Liver (tissue), 9 donors: ENCODE measurements around the gene ODC1. TPM values are rescaled to one million over a fixed set of nuclear protein-coding genes. Genes with fewer than 3 reads are reported as not detected.
A peak's percentile ranks its signal among the peaks of the same experiment; 100 is the strongest.
"Not testable (repeated sequence)": the region's sequence is repeated elsewhere in the genome, so short reads cannot be mapped to it uniquely, and the experiment has no call there.

Experiments used
- DNase-seq: peaks from one replicate; pipeline ENCODE4 v3.0.0-alpha.2; 2017; ENCODE audit warnings: low spot score
- H3K27ac ChIP-seq, 2 donors: one replicate each; pipeline ENCODE4 v1.7.0; 2013; ENCODE audit warnings: inconsistent platforms in 2 of 2, low read length in 2 of 2, control low read depth in 1 of 2, low read depth in 1 of 2, mild to moderate bottlenecking in 1 of 2
- H3K27me3 ChIP-seq, 4 donors: one replicate each; pipeline versions ENCODE4 v1.6.1 to v1.7.0; 2013; ENCODE audit warnings: low read length in 3 of 4, inconsistent platforms in 1 of 4, mild to moderate bottlenecking in 1 of 4, moderate library complexity in 1 of 4; ENCODE audit not compliant: control insufficient read depth in 4 of 4, insufficient read depth in 4 of 4
- H3K36me3 ChIP-seq, 4 donors: one replicate each; pipeline versions ENCODE4 v1.6.1 to v1.7.0; 2013; ENCODE audit warnings: low read length in 3 of 4, mild to moderate bottlenecking in 3 of 4, low read depth in 1 of 4, moderate library complexity in 1 of 4; ENCODE audit not compliant: control insufficient read depth in 4 of 4, insufficient read depth in 3 of 4
- H3K4me1 ChIP-seq, 4 donors: one replicate each; pipeline versions ENCODE4 v1.6.1 to v1.7.0; 2013; ENCODE audit warnings: low read length in 3 of 4, mild to moderate bottlenecking in 3 of 4, moderate library complexity in 1 of 4; ENCODE audit not compliant: control insufficient read depth in 4 of 4, insufficient read depth in 4 of 4
- H3K4me3 ChIP-seq, 3 donors: one replicate each; pipeline versions ENCODE4 v1.6.1 to v1.7.0; 2013; ENCODE audit warnings: low read length in 3 of 3, control low read depth in 1 of 3, low read depth in 1 of 3, mild to moderate bottlenecking in 1 of 3
- H3K9ac ChIP-seq, 2 donors: one replicate each; pipeline ENCODE4 v1.7.0; 2013; ENCODE audit warnings: low read length in 2 of 2, mild to moderate bottlenecking in 2 of 2, moderate library complexity in 2 of 2, control low read depth in 1 of 2, low read depth in 1 of 2
- H3K9me3 ChIP-seq, 4 donors: one replicate each; pipeline versions ENCODE4 v1.6.1 to v1.7.0; 2013; ENCODE audit warnings: low read length in 3 of 4; ENCODE audit not compliant: control insufficient read depth in 4 of 4
- FOXA2 ChIP-seq: IDR thresholded peaks from 2 replicates; pipeline ENCODE4 v1.6.1; 2016; ENCODE audit warnings: antibody characterized with exemption
- GABPA ChIP-seq, 2 donors: IDR thresholded peaks in 1 of 2; conservative IDR thresholded peaks in 1 of 2; 2 replicates each; pipeline ENCODE4 v1.6.1; 2016; ENCODE audit warnings: antibody characterized with exemption in 2 of 2, mild to moderate bottlenecking in 1 of 2, moderate library complexity in 1 of 2
- HNF4G ChIP-seq: IDR thresholded peaks from 2 replicates; pipeline ENCODE4 v1.6.1; 2016; ENCODE audit warnings: antibody characterized with exemption
- JUND ChIP-seq, 2 donors: IDR thresholded peaks; 2 replicates each; pipeline ENCODE4 v1.6.1; 2016; ENCODE audit warnings: antibody characterized with exemption in 2 of 2
- RAD21 ChIP-seq, 2 donors: IDR thresholded peaks; 2 replicates each; pipeline ENCODE4 v1.6.1; 2016; ENCODE audit warnings: antibody characterized with exemption in 2 of 2, mild to moderate bottlenecking in 2 of 2
- RXRA ChIP-seq, 2 donors: IDR thresholded peaks; 2 replicates each; pipeline ENCODE4 v1.6.1; 2017 to 2018; ENCODE audit warnings: antibody characterized with exemption in 2 of 2, mild to moderate bottlenecking in 1 of 2
- SP1 ChIP-seq: IDR thresholded peaks from 2 replicates; pipeline ENCODE4 v1.6.1; 2018; ENCODE audit warnings: antibody characterized with exemption, mild to moderate bottlenecking
- WGBS: extraction: QIAGEN DNeasy Blood & Tissue Kit; methylation state at CpG from one replicate; pipeline ENCODE4 v1.1.7; 2013; 5-methylcytosine and 5-hydroxymethylcytosine counted together
- polyA plus RNA-seq, 2 donors: library from polyadenylated mRNA; stranded (reverse) in 1 of 2; unstranded in 1 of 2; fragments of 200-250 nt in 1 of 2; fragments of >200 nt in 1 of 2; fragmentation: Nextera tagmentation in 1 of 2; extraction: Ambion mirVana in 1 of 2; gene quantifications; one replicate each; pipeline versions ENCODE4 v1.2.1 to v1.2.3, GENCODE V29; 2013 to 2015
- total RNA-seq, 2 donors: library from RNA; depleted of rRNA; stranded (reverse); fragments of >200 nt; gene quantifications; one replicate each; pipeline ENCODE4 v1.2.3, GENCODE V29; 2014
- TF ChIP-seq, protein P1 (sequence below): IDR thresholded peaks from 2 replicates; pipeline ENCODE4 v1.6.1; 2016; ENCODE audit warnings: antibody characterized with exemption, mild to moderate bottlenecking
- TF ChIP-seq, protein P2 (sequence below): IDR thresholded peaks from 2 replicates; pipeline ENCODE4 v1.6.1; 2016; ENCODE audit warnings: antibody characterized with exemption
- TF ChIP-seq, protein P3 (sequence below): IDR thresholded peaks from 2 replicates; pipeline ENCODE4 v1.6.1; 2016; ENCODE audit warnings: antibody characterized with exemption
- donor health status: healthy.
- donor health status: healthy.
- donor health status: healthy.
- donor health status: healthy.
- donor health status: healthy.

The ODC1 gene
- total and polyA plus RNA-seq, 4 donors: 8.3 to 75.8 (median 48.1) TPM

GRCh38 chr2:10488142-10488541, 40.0 kb upstream of the ODC1 start:
- not testable (repeated sequence) for H3K27ac ChIP-seq, H3K9ac ChIP-seq, DNase-seq, H3K9me3 ChIP-seq, H3K4me3 ChIP-seq, H3K4me1 ChIP-seq, H3K27me3 ChIP-seq, H3K36me3 ChIP-seq
- WGBS: 84% methylated on average over 8 of the region's 8 CpGs

- not testable (repeated sequence) for H3K36me3 ChIP-seq, H3K4me1 ChIP-seq, DNase-seq, H3K4me3 ChIP-seq, H3K27ac ChIP-seq, H3K9me3 ChIP-seq, H3K27me3 ChIP-seq, H3K9ac ChIP-seq
- 89% methylated on average over 5 of the region's 5 CpGs for WGBS
These were observed 39.6 kb upstream of the ODC1 start for GRCh38 chr2:10487741-10488104.

DNA sequence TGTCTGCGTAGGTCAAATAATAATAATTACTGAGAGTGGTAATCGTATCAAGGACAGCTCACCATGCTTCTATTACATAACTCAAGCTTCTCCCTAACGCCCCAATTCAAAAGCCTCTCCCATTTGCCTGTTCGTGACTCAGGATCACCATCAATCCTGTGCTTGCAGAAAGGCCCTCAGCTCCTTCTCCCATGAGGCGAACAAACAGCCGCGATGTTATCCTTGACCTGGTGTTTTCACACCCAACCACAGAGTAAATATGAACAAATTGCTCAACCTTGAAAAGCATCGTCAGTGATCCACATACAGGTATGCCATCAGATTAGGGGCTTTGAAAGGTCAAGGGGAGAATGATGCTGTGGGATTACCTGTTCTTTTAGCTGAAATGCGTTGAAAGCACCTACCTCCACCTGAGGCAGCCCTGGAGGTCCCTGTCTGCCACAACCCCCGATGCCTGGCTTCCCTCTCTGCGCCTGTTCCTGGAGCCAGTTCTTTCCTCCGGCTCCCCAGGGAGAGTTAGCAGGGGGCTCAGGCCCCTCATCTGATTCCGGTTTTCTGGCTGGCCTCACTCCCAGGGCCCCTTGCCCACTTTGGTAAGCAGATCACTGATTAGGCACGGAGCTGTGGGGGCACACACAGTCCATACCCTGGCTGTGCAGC, 39.1 kb upstream of the ODC1 start:
- peaks cover 0 to 4% (median 2%) of the 10 kb centered on the region in 4 donors for H3K4me1 ChIP-seq
- no peak overlapping the region for H3K27ac ChIP-seq
- no peaks in the 10 kb centered on the region for H3K36me3 ChIP-seq
- no peak overlapping the region for H3K4me3 ChIP-seq
- DNase-seq: peak; percentile 32
- no peaks in the 10 kb centered on the region for H3K9me3 ChIP-seq
- TF ChIP-seq FOXA2: peak; percentile 38
- peak; percentile 10 to 24 for TF ChIP-seq RXRA (IDR thresholded peaks at IDR 0.05)
- TF ChIP-seq JUND (IDR thresholded peaks at IDR 0.05): no peak
- peaks cover 0 to 3% (median 0%) of the 10 kb centered on the region in 4 donors for H3K27me3 ChIP-seq
- 49% methylated on average over 14 of the region's 14 CpGs for WGBS
- H3K9ac ChIP-seq: no peak overlapping the region

DNA sequence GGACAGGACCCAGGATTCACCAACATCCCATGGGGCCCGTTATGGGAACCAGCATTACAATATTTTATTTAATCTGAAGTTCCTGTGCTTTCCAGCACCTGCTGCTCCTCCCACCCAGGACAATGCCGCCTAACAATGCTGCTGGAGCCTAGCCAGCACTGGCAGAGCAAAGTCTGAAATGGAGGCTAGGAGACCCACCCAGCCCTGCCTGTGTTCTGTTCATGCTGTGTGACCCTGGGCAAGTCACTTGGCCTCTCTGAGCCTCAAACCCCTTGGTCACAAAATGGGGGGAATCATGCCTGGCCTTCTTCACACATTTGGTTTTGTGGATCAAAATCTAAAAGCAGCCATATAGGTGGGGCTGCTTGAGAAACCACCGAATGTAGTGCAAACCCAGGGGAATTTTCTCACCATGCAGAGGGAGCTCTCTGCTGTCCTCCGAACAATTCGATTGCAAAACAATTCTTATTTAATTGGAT, 38.5 kb upstream of the ODC1 start:
- Histone ChIP-seq H3K27ac (no peak overlapping the region), H3K4me1 (peaks cover 0 to 4% (median 2%) of the 10 kb centered on the region in 4 donors), H3K9ac (no peak overlapping the region), H3K36me3 (no peaks in the 10 kb centered on the region), H3K9me3 (no peaks in the 10 kb centered on the region), H3K4me3 (no peak overlapping the region), H3K27me3 (peaks cover 0 to 3% (median 0%) of the 10 kb centered on the region in 4 donors)
- peak; percentile 32 for DNase-seq
- 40% methylated on average over 5 of the region's 5 CpGs for WGBS
- TF ChIP-seq RXRA (IDR thresholded peaks at IDR 0.05) (no peak), JUND (IDR thresholded peaks at IDR 0.05) (no peak), GABPA (IDR thresholded peaks at IDR 0.05 in 1 of 2, conservative IDR thresholded peaks at IDR 0.05 in 1 of 2) (no peak), FOXA2 (no peak)

GRCh38 chr2:10486091-10486490, 38.0 kb upstream of the ODC1 start:
- peaks cover 0 to 3% (median 0%) of the 10 kb centered on the region in 4 donors for H3K27me3 ChIP-seq
- H3K4me3 ChIP-seq: no peak overlapping the region
- no peaks in the 10 kb centered on the region for H3K36me3 ChIP-seq
- DNase-seq: no peak
- no peak overlapping the region for H3K9ac ChIP-seq
- peaks cover 0 to 4% (median 2%) of the 10 kb centered on the region in 4 donors for H3K4me1 ChIP-seq
- TF ChIP-seq, protein P1, sequence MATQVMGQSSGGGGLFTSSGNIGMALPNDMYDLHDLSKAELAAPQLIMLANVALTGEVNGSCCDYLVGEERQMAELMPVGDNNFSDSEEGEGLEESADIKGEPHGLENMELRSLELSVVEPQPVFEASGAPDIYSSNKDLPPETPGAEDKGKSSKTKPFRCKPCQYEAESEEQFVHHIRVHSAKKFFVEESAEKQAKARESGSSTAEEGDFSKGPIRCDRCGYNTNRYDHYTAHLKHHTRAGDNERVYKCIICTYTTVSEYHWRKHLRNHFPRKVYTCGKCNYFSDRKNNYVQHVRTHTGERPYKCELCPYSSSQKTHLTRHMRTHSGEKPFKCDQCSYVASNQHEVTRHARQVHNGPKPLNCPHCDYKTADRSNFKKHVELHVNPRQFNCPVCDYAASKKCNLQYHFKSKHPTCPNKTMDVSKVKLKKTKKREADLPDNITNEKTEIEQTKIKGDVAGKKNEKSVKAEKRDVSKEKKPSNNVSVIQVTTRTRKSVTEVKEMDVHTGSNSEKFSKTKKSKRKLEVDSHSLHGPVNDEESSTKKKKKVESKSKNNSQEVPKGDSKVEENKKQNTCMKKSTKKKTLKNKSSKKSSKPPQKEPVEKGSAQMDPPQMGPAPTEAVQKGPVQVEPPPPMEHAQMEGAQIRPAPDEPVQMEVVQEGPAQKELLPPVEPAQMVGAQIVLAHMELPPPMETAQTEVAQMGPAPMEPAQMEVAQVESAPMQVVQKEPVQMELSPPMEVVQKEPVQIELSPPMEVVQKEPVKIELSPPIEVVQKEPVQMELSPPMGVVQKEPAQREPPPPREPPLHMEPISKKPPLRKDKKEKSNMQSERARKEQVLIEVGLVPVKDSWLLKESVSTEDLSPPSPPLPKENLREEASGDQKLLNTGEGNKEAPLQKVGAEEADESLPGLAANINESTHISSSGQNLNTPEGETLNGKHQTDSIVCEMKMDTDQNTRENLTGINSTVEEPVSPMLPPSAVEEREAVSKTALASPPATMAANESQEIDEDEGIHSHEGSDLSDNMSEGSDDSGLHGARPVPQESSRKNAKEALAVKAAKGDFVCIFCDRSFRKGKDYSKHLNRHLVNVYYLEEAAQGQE: no peak
- TF ChIP-seq SP1 (no peak), HNF4G (no peak), RAD21 (IDR thresholded peaks at IDR 0.05) (no peak)
- TF ChIP-seq, protein P2, sequence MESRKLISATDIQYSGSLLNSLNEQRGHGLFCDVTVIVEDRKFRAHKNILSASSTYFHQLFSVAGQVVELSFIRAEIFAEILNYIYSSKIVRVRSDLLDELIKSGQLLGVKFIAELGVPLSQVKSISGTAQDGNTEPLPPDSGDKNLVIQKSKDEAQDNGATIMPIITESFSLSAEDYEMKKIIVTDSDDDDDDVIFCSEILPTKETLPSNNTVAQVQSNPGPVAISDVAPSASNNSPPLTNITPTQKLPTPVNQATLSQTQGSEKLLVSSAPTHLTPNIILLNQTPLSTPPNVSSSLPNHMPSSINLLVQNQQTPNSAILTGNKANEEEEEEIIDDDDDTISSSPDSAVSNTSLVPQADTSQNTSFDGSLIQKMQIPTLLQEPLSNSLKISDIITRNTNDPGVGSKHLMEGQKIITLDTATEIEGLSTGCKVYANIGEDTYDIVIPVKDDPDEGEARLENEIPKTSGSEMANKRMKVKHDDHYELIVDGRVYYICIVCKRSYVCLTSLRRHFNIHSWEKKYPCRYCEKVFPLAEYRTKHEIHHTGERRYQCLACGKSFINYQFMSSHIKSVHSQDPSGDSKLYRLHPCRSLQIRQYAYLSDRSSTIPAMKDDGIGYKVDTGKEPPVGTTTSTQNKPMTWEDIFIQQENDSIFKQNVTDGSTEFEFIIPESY: no peak
- TF ChIP-seq, protein P3, sequence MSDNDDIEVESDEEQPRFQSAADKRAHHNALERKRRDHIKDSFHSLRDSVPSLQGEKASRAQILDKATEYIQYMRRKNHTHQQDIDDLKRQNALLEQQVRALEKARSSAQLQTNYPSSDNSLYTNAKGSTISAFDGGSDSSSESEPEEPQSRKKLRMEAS: no peak
- no peaks in the 10 kb centered on the region for H3K9me3 ChIP-seq
- no peak overlapping the region for H3K27ac ChIP-seq
- 85% methylated on average over 1 of the region's 1 CpG for WGBS
